ENCODE measurements around the gene TMEM131L.
"Not testable (repeated sequence)": the region's sequence is repeated elsewhere in the genome, so short reads cannot be mapped to it uniquely, and the experiment has no call there.

Gene TMEM131L

DNA sequence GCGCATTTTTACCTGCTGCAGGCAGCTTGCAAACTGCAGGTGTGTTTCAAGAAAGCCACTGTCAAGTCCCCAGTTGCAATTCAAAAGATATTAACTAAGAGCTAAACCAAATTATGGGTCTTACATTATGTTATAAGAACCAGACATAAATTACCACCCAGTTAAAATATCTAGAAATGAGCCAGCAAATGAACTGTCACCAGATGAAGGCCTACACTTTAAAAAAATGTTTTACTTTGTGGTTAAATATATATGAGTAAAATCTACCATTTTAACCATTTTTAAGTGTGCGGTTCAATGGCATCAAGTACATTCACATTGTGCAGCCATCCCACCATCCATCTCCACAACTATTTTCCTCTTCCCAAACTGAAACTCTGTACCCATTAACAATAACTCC, 32.0 kb upstream of the TMEM131L start:
- H3K36me3 ChIP-seq (ENCODE audit: insufficient read depth, low read length), result no peaks in the 10 kb centered on the region
- peaks cover 4% of the 10 kb centered on the region; the same call in 1 of the 2 replicates for H3K4me1 ChIP-seq (ENCODE audit: insufficient read depth, low read length)
- no peak overlapping the region for H3K9ac ChIP-seq (ENCODE audit: low read depth, low read length)
- H3K9me3 ChIP-seq (ENCODE audit: control insufficient read depth, insufficient read depth, low read length), result no peaks in the 10 kb centered on the region

DNA sequence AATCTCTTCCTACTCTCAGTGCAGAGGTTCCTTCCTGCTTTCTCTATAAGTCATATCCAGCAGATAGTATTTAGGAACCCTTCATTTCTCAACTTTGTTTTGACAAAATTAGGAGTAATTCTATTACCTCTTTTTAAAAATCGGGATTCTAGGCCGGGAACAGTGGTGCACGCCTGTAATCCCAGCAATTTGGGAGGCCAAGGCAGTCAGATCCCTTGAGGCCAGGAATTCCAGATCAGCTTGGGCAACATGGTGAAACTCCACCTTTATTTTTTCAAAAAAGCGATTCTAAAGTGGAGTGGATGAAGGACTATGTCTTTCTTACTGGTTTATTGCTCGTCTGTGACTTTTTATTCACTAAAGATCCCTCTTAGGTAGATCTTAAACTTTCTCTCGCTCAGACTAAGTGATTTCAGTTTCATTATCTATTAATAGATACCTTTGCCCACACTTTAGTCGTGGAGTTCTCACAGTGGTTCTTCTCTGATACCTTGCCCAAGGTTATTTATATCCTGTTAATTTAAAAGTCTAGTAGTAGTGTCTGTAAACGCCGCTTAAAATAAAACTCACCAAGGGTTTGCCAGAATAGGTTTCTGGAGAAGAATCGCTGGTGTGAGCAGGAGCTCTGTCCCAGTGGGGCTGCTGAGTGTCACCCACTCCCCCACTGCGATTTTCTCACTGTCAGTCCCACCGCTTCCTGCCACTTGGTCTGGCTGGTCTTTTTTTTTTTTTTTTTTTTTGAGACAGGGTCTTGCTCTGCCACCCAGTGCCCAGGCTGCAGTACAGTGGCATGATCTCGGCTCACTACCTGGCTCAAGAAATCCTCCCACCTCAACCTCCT, 27.0 kb upstream of the TMEM131L start:
- Histone ChIP-seq H3K36me3 (ENCODE audit: insufficient read depth, low read length) (no peaks in the 10 kb centered on the region), H3K4me1 (ENCODE audit: insufficient read depth, low read length) (no peaks in the 10 kb centered on the region; the same call in 1 of the 2 replicates), H3K9me3 (ENCODE audit: control insufficient read depth, insufficient read depth, low read length) (no peaks in the 10 kb centered on the region), H3K9ac (ENCODE audit: low read depth, low read length) (no peak overlapping the region)

GRCh38 chr4:153439831-153440230, 26.3 kb upstream of the TMEM131L start:
- Histone ChIP-seq H3K4me1 (ENCODE audit: insufficient read depth, low read length) (no peaks in the 10 kb centered on the region; the same call in 1 of the 2 replicates), H3K9ac (ENCODE audit: low read depth, low read length) (no peak overlapping the region), H3K36me3 (ENCODE audit: insufficient read depth, low read length) (no peaks in the 10 kb centered on the region), H3K9me3 (ENCODE audit: control insufficient read depth, insufficient read depth, low read length) (no peaks in the 10 kb centered on the region)

DNA sequence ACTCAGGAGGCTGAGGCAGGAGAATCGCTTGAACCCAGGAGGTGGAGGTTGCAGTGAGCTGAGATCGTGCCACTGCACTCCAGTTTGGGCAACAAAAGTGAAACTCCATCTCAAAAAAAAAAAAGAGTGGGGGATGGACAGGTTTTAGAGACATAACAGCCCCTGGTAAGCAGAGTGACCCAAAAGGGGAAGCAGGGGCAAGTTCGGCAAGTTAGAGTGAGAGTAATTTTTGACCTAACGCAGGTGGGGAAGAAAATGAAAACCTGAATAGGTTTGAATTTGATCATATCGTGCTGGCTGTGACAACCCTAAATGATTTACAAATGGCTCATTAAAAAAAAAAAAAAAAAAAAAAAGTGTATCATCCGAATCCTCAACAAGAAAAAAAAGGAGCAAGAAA, 25.7 kb upstream of the TMEM131L start:
- no peak overlapping the region for H3K9ac ChIP-seq (ENCODE audit: low read depth, low read length)
- no peaks in the 10 kb centered on the region; the same call in 1 of the 2 replicates for H3K4me1 ChIP-seq (ENCODE audit: insufficient read depth, low read length)
- no peaks in the 10 kb centered on the region for H3K36me3 ChIP-seq (ENCODE audit: insufficient read depth, low read length)
- H3K9me3 ChIP-seq (ENCODE audit: control insufficient read depth, insufficient read depth, low read length), result no peaks in the 10 kb centered on the region

DNA sequence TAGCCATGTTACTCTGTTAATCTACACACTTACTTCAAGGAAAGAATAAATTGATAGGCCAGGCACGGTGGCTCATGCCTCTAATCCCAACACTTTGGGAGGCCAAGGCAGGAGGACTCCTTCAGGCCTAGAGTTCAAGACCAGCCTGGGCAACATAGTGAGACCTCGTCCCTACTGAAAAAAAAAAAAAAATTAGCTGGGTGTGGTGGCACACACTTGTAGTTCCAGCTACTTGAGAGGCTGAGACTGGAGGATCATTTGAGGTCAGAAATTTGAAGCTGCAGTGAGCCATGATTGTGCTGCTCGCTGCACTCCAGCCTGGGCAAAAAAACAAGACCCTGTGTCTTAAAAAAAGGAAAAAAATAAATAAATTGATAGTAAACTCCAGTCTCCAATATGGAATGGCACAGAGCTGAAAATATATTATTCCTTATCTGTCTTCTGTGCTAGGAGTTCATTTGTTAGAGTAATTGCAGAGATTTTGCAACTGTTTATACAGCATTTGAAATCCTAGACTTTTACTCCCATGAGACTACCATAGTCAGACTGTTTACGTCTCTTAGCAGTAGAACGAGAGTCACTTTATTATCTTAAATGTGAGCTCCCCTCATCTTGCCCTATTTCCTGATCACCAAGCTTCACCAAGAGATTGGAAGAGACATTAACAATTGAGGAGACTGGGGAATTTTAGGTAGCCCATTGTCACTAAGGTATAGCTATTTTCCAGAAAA, 18.8 kb upstream of the TMEM131L start:
- Histone ChIP-seq H3K9ac (ENCODE audit: low read depth, low read length) (no peak overlapping the region), H3K4me1 (ENCODE audit: insufficient read depth, low read length) (peaks cover 1% of the 10 kb centered on the region; the same call in 1 of the 2 replicates), H3K9me3 (ENCODE audit: control insufficient read depth, insufficient read depth, low read length) (no peaks in the 10 kb centered on the region), H3K36me3 (ENCODE audit: insufficient read depth, low read length) (no peaks in the 10 kb centered on the region)

GRCh38 chr4:153448003-153448731, 18.0 kb upstream of the TMEM131L start:
- Histone ChIP-seq H3K9me3 (ENCODE audit: control insufficient read depth, insufficient read depth, low read length) (no peaks in the 10 kb centered on the region), H3K9ac (ENCODE audit: low read depth, low read length) (no peak overlapping the region), H3K36me3 (ENCODE audit: insufficient read depth, low read length) (no peaks in the 10 kb centered on the region), H3K4me1 (ENCODE audit: insufficient read depth, low read length) (peaks cover 6% of the 10 kb centered on the region; the same call in 1 of the 2 replicates)

GRCh38 chr4:153449338-153449737, 16.8 kb upstream of the TMEM131L start:
- no peaks in the 10 kb centered on the region for H3K36me3 ChIP-seq (ENCODE audit: insufficient read depth, low read length)

GRCh38 chr4:153450544-153450917, 15.6 kb upstream of the TMEM131L start:
- Histone ChIP-seq H3K9me3 (ENCODE audit: control insufficient read depth, insufficient read depth, low read length) (no peaks in the 10 kb centered on the region), H3K4me1 (ENCODE audit: insufficient read depth, low read length) (peaks cover 6% of the 10 kb centered on the region; the same call in 1 of the 2 replicates), H3K9ac (ENCODE audit: low read depth, low read length) (no peak overlapping the region), H3K36me3 (ENCODE audit: insufficient read depth, low read length) (no peaks in the 10 kb centered on the region)

More at GRCh38 chr4:153449338-153449737, 16.8 kb upstream of the TMEM131L start:
- H3K9ac ChIP-seq (ENCODE audit: low read depth, low read length), result no peak overlapping the region
- H3K4me1 ChIP-seq (ENCODE audit: insufficient read depth, low read length), result peaks cover 6% of the 10 kb centered on the region; the same call in 1 of the 2 replicates
- no peaks in the 10 kb centered on the region for H3K9me3 ChIP-seq (ENCODE audit: control insufficient read depth, insufficient read depth, low read length)

- H3K4me1 ChIP-seq (ENCODE audit: insufficient read depth, low read length); H3K9me3 ChIP-seq (ENCODE audit: control insufficient read depth, insufficient read depth, low read length): not testable (repeated sequence)
Observed at GRCh38 chr4:153451145-153451544, 15.0 kb upstream of the TMEM131L start.

GRCh38 chr4:153451911-153452657, 14.1 kb upstream of the TMEM131L start:
- no peaks in the 10 kb centered on the region for H3K36me3 ChIP-seq (ENCODE audit: insufficient read depth, low read length)
- H3K9me3 ChIP-seq (ENCODE audit: control insufficient read depth, insufficient read depth, low read length), result no peaks in the 10 kb centered on the region

More at GRCh38 chr4:153451145-153451544, 15.0 kb upstream of the TMEM131L start:
- H3K36me3 ChIP-seq (ENCODE audit: insufficient read depth, low read length); H3K9ac ChIP-seq (ENCODE audit: low read depth, low read length): not testable (repeated sequence)

GRCh38 chr4:153452658-153453378, 13.3 kb upstream of the TMEM131L start:
- no peaks in the 10 kb centered on the region for H3K9me3 ChIP-seq (ENCODE audit: control insufficient read depth, insufficient read depth, low read length)

More at GRCh38 chr4:153451911-153452657, 14.1 kb upstream of the TMEM131L start:
- H3K4me1 ChIP-seq (ENCODE audit: insufficient read depth, low read length), result peaks cover 6% of the 10 kb centered on the region; the same call in 1 of the 2 replicates
- H3K9ac ChIP-seq (ENCODE audit: low read depth, low read length), result no peak overlapping the region

GRCh38 chr4:153453402-153453801, 12.8 kb upstream of the TMEM131L start:
- no peak overlapping the region for H3K9ac ChIP-seq (ENCODE audit: low read depth, low read length)

More at GRCh38 chr4:153452658-153453378, 13.3 kb upstream of the TMEM131L start:
- Histone ChIP-seq H3K9ac (ENCODE audit: low read depth, low read length) (no peak overlapping the region), H3K4me1 (ENCODE audit: insufficient read depth, low read length) (peaks cover 6% of the 10 kb centered on the region; the same call in 1 of the 2 replicates), H3K36me3 (ENCODE audit: insufficient read depth, low read length) (no peaks in the 10 kb centered on the region)

GRCh38 chr4:153458969-153459368, 7.2 kb upstream of the TMEM131L start:
- H3K4me1 ChIP-seq (ENCODE audit: insufficient read depth, low read length), result no peaks in the 10 kb centered on the region
- no peaks in the 10 kb centered on the region for H3K36me3 ChIP-seq (ENCODE audit: insufficient read depth, low read length)
- H3K9me3 ChIP-seq (ENCODE audit: control insufficient read depth, insufficient read depth, low read length), result no peaks in the 10 kb centered on the region
- no peak overlapping the region for H3K9ac ChIP-seq (ENCODE audit: low read depth, low read length)

More at GRCh38 chr4:153453402-153453801, 12.8 kb upstream of the TMEM131L start:
- H3K9me3 ChIP-seq (ENCODE audit: control insufficient read depth, insufficient read depth, low read length), result no peaks in the 10 kb centered on the region
- no peaks in the 10 kb centered on the region for H3K36me3 ChIP-seq (ENCODE audit: insufficient read depth, low read length)
- H3K4me1 ChIP-seq (ENCODE audit: insufficient read depth, low read length), result peaks cover 6% of the 10 kb centered on the region; the same call in 1 of the 2 replicates

All from ES-I3 (cell line).